Measurements from ENCODE around the gene EFNB2.

EFNB2 gene

DNA sequence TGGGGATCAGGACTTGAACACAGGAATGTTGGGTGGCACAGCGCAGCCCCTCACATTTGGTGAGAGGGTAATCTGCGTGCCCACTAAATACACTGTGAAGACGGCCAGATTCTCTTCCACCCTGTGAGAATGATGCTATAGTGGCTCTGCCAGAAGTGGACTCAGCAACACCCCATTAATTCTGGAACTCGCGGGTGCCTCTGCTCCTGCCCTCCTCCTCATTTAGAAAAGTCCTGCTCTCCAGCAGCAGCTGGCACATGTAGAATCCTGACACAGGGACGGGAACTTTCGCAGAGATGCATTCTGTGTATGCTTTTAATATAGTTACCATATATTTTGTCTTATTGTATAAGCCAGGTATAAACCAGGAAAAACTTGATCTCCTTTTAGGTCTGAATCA, 57.3 kb downstream of the EFNB2 start:
- no peak for DNase-seq

DNA sequence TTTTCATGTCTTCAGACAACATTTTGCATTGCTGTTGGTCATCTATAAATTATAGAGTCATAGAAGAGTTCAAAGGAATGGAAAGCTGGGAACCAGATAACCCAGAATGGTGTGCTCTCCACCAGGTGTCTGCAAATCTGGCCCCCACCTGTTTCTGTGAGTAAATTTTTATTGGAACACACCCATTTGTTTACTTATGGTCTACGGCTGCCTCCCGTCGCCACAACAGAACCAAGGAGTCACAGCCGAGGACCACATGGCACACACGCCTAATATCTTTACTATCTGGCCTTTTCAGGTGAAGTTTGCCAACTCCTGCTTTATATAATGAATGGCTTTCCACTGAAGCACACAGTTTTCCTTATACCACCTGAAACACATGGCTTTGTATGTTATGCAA, 58.2 kb downstream of the EFNB2 start:
- no peak for DNase-seq

- DNase-seq: no peak
Measured at GRCh38 chr13:106475852-106476251, 59.6 kb downstream of the EFNB2 start.

- no peak for DNase-seq
Measured at GRCh38 chr13:106474912-106475311, 60.5 kb downstream of the EFNB2 start.

DNA sequence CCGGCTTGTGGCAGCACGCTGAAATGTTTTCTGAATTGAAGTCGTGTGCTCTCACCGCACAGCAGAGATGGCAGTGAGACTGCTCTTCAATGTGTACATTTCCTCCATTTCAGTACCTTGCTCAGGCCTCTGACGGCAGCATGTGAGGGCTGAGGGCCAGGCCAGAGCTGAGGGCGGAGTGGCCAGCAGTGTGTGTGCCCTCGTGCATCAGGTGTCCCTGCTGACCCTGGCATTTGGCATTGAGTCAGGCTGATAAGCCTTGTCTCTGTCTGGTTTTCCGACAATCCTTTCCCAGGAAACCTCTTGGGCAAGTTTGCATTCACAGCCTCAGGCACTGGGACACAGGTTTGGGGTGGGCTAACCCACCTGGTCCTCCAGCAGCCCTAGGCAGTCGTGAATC, 62.3 kb downstream of the EFNB2 start:
- no peak for DNase-seq

- DNase-seq: no peak
Measured at GRCh38 chr13:106472621-106473020, 62.8 kb downstream of the EFNB2 start.

DNA sequence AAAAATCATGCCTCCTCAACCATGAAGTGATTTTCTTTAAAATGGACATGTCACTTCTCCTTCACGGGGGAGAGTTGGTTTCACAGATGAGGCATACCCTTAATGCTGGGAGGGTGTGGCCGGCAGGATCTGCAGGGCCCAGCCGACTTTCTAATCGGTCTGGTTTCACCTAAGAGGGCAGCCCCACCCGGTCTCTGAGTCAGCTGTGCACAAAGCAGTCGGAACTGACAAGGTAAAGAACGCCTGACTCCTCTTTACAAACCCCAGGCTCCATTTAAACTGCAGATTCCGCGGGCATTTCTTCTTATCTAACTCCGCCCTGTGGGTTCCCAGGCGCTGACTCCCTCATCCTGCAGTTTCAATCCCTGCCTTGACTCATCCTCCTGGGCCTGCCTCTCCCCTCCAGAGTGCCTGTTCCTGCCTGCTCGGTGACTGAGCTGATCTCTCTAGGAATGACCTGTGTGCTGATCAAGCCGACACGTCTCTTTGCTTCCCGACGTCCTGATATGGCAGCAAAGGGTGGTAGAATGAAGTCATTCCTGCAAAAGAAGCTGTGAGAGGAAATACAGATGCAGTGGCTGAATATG, 63.4 kb downstream of the EFNB2 start:
- DNase-seq: no peak

- DNase-seq: no peak
Measured at GRCh38 chr13:106470576-106470975, 64.9 kb downstream of the EFNB2 start.

DNA sequence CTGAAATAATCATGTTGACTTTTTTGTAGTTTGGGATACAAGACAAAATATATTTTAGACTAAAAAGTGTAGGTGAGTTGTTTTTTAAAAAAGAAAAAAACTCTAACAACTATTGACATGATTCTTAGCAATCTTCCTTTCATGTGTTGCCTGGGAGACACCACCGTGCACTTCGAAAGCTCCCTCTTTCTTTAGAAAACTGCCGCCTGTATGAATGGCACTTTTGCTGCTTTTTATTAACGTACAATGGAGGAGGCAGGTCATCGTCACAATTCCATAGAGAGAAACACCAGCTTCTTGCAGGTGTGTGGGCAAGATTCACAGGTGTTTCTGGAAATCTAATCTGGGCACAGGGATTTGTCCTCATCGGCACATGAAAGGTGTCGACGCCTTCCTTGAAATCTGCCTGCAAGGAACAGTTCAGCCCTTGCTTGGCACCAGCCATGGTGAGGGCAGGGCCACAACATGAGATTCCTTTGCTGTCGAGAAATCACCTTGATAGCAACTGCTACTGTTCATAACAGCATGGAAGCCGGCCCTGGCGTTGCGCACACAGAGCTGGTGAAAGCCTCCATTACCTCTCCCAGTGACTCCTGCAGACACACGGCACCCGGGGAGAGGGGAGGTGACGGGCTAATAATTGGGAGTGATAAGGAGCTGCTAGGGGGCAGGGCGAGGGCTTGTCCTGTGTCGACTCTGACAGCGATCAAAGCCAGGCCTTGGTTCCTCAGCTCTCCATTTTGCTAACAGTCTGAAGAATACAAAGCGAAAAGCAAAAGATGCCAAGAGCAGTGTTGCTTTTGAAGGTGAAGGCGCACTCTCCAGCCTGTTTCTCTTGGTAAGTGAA, 66.5 kb downstream of the EFNB2 start:
- DNase-seq: no peak

DNA sequence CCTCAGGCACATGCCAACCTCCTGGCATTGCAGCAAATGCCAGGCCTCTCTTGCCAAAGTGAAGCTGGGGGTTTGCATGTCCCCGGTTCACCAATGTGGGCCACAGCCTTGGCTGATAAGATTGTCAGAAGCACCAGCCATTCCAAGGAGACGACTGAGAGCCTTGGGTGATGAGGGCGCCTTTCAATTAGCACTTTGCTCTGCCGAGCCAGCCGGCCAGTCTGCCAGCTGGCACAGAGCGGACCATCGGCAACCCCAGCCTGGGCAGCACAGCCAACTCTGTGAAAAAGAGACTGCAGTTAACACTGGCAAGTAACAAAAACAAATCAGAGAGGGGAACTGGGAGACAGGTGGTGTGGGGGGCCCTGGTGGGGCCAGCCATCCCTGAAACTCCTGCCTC, 67.3 kb downstream of the EFNB2 start:
- no peak for DNase-seq

GRCh38 chr13:106467427-106468122, 67.9 kb downstream of the EFNB2 start:
- DNase-seq: no peak

DNA sequence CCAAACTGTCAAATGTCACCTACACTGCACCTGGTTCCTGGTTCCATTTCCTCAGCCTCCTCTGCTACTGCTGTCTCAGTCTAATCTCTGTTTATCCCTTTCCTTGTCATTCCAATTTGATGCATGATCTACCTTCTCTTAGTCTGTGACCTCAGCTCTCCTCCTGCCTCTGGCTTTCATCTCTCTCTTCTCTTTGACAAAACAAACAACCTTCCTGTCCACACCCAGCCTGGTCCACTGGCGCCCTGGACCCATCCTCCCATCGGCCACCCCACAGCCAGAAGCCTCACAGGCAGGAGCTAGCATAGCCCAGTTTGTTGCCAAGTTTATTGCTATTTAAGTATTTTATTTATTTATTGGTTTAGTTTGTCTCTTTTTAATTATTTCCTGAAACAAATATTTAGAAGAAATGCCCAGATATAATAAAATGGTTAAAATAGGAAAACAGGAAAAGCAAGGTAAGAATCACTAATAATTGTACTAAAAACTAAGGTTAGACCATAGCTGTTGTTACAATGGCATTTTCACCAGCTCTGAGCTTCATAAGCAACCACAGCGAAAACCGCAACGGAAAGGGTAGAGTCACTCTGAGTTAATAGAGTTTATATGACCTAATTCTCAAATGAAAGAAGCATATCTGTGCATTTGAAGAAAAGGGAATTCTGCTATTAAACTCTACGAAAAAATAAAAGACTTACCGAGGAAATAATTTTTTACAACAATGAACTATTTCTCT, 68.6 kb downstream of the EFNB2 start:
- no peak for DNase-seq

- DNase-seq: no peak
Measured at GRCh38 chr13:106464076-106464475, 71.4 kb downstream of the EFNB2 start.

GRCh38 chr13:106462710-106463109, 72.8 kb downstream of the EFNB2 start:
- DNase-seq: no peak

DNA sequence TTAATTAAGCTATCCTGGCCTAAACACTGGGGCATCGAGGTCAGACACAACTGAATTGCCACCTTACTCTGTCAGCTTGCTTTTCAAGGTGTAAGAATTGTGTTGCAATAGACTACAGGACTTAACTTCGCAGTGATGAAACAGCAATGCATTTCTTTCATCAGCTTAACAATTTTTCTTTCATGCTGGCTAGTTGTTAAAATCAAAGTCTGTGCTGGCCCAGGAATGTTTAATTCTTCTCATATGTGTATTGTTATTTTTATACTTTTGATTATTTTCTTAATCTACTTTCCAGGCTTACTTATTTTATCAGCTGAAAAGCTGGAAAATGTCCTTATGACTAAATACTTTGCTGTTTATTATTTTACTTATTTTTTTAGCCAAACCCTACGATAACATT, 79.7 kb downstream of the EFNB2 start:
- no peak for DNase-seq

GRCh38 chr13:106455190-106455589, 80.3 kb downstream of the EFNB2 start:
- no peak for DNase-seq

- DNase-seq: no peak
Measured at GRCh38 chr13:106453101-106453500, 82.4 kb downstream of the EFNB2 start.

DNA sequence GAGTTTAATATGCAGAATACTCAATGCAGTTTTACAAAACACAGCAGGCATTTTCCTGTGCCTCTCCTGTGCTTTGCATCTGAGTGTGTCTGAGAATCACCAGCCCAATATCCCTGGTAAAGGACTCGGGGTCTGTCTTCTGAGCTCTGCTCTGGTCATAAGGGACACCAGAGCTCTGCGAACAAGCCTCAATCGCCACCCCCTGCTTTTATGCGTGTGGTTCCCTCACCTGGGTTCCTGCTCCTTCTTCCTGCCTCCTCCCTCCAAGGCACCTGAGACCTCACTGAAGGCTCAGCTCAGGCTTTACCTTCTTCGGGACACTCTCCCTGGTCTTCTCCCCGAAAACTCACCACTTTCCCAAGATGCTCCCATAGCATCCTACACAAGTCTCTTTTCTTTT, 84.5 kb downstream of the EFNB2 start:
- DNase-seq: no peak

DNA sequence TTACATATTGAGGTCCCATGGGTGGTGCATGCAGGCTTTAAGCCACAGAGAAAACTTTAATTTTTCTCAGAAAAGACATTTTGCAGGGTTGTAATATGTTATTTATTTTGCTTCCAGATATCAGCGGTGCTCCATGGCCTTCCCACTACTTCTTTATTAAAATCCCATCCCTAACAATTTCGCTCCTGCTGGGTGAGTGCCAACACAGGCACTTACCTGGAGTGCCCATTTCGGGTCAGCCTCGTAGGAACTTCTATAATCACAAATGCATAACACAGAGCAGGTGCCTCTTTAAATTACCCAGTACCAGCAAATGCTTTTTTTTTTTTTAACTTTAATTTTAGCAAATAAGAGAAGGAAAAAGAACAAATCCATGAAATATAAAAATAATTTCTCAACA, 86.4 kb downstream of the EFNB2 start:
- DNase-seq: no peak

- no peak for DNase-seq
Measured at GRCh38 chr13:106445996-106446395, 89.5 kb downstream of the EFNB2 start.

- no peak for DNase-seq
Measured at GRCh38 chr13:106443607-106444322, 91.7 kb downstream of the EFNB2 start.

DNA sequence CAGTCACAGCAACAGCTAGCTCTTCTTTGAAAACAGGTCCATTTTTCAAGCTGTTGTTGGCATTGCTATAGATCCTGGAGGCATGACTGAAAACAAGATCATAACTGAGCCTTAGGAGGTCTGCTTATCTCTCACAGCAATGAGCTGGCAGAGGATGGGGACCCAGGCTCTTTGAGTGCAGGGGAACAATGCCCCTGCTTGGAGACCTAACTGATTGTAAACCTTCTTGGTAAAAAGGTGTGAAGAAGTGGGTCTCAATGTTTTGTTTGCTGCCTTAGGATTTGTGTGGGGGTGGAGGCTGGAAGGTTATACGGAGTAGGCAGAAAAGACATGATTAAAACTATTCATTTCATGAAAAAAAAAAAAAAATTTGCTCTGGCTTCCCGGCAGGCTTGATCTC, 94.6 kb downstream of the EFNB2 start:
- no peak for DNase-seq
